Upper lobe of left lung (tissue), 4 donors: Measurements from ENCODE around the gene CD164.

Experiments used
- CTCF ChIP-seq, 6 experiments: fragments of 450-650 bp in 4 of 6; fragments of 200-600 bp in 2 of 6; sonication (generic) in 2 of 6; IDR thresholded peaks; one replicate each; pipeline ENCODE4 v1.5.1; 2016 to 2019; ENCODE audit warnings: antibody characterized with exemption in 6 of 6
- EP300 ChIP-seq, 4 donors: sonication (generic); formaldehyde crosslinking; IDR thresholded peaks; one replicate each; pipeline ENCODE4 v1.5.1; 2017; ENCODE audit warnings: antibody characterized with exemption in 4 of 4, control low read depth in 2 of 4
- POLR2A ChIP-seq, 4 donors: fragments of 450-650 bp; IDR thresholded peaks; one replicate each; pipeline ENCODE4 v1.5.1; 2016 to 2017; ENCODE audit warnings: antibody characterized with exemption in 4 of 4, mild to moderate bottlenecking in 2 of 4

- TF ChIP-seq CTCF (IDR thresholded peaks at IDR 0.05) = no peak
- no peak for TF ChIP-seq POLR2A (IDR thresholded peaks at IDR 0.05)
- TF ChIP-seq EP300 (IDR thresholded peaks at IDR 0.05) = no peak
Observed at GRCh38 chr6:109374326-109374892, 7.9 kb downstream of the CD164 start.
